ENCODE measurements around the gene NHS.

NHS gene

GRCh38 chrX:17374619-17375366, at the start of gene NHS:
NHS (plus strand) TSS chrX:17375200; CDS start chrX:17375758, 558 bp downstream.
- DNase-seq (ENCODE audit: low spot score): peak; percentile 31

DNA sequence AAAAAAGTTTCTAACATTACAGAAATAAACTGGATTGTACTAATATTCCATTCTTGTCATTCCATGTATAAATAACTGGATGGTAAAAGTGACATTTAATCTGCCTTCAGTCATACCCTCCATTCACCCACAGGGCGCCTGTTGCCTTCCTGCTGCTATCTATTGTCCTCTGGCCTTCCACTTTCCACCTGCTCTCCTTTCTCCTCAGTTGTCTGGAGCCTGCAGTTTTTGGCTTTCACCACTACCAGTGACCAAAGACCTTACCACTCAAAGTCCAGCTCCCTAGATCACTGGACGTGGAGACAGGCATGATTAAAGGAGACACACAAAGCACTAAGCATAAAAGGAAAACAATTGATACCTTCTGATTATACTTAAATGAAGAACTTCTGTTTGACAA, 46.2 kb upstream of the NHS start:
- no peak for DNase-seq (ENCODE audit: low spot score)

DNA sequence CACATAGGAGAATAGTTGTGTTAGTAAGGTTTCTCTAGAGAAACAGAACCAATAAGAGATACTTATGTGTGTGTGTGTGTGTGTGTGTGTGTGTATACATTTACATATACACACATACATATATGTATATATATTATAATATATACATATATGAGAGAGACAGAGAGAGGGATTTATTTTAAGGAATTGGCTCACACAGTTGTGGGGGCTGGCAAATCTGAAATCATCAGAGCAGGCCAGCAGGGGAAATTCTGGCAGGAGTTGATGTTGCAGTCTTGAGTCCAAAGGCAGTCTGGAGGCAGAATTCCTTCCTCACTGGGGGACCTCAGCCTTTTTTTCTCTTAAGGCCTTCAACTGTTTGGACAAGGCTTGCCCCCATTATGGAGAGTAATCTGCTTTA, 38.6 kb upstream of the NHS start:
- DNase-seq (ENCODE audit: low spot score): no peak

DNA sequence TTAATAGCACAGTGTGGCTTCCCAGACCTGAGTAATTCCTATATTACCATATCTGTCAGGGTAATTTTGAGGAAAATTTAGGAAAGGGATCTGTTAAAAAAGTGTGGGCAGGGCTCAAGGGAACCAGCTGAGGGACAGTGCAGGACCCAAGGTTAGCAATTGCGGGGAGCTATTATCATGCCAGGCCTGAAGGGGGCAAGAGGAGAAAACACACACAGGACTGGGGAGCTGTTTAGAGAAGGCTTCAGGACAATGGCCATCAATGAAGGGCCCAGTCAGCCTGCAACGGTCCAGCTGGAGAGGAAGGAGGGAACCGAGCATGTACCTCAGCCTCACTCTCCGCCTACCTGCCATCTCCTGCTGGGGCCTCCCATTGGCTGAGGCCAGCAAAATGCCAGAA, 19.0 kb upstream of the NHS start:
- DNase-seq (ENCODE audit: low spot score): no peak

DNA sequence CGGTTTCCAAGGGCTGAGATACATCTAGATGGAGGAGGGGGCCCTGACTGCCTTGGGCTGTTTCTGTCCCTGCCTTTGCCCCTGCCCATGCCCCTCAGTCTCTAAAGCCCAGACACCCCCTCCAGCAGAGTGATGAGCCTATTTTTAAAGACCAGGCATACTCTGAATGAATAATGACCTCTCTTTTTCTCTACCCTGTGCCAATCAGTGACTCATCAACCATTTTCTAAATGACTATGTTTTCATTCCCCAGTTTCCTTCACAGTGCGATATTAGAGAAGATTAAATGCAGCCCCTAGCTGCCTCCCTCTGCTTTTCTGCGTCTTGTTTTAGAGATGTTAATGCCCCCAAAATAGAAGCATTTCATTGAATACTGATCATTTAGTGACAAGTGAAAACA, 15.5 kb upstream of the NHS start:
- no peak for DNase-seq (ENCODE audit: low spot score)

- peak; percentile 3 for DNase-seq (ENCODE audit: low spot score)
Measured at GRCh38 chrX:17361620-17362019, 13.4 kb upstream of the NHS start.

DNA sequence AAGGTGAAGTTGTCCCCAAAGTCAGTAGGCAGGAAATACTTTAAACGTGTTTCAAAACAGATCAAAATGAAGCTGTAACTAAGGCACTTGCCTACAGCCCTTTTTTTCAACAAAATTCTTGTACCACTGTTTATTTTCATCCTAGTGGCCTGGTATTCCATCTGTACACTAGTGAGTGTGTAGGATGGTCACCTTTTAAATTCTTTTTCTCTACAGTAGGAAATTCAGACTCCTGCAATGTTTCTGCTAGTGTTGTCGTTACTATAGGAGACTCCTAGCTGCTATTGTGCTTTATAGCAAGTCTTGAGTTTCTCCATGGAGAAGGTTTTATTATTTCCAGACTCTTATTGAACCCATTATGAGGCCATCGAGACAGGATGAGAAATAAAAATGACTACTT, 7.0 kb upstream of the NHS start:
- no peak for DNase-seq (ENCODE audit: low spot score)

DNA sequence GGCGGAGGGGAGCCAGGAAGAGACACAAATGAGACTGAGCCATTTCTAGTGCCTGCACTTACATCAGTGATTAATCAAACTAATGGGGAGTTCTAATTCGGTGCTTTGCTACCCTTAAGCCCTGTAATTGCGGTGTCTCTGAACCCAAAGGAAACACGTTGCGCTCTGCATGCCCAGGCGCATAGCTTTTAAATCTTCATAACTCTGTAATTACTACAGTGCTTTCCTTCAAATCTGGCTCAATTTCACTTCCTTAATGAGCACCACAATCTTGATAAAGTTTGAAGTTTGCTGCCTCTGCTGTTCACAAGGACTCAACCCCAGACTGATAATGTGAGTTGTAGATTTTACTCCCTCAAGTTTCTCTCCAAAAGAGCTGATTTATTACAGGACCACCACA, 5.7 kb upstream of the NHS start:
- DNase-seq (ENCODE audit: low spot score): no peak

DNA sequence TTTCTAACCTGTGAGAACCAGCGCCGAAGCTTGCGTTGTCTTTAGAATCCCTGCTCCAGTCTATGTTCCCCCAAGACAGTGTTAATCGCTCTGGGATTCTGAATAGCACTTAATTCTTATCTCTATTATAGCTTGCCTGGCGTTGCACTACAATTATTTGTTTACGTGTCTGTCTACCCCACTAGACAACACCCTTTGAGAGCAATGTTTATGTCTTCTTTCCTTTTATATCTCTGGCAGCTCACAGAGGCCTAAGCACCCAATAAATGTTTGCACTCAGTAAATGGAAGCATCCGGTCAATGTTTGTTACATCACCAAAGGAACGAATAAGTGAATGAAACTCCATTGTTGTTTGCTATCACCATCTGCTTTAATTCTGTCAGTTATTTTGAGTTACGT, 4.8 kb upstream of the NHS start:
- no peak for DNase-seq (ENCODE audit: low spot score)

DNA sequence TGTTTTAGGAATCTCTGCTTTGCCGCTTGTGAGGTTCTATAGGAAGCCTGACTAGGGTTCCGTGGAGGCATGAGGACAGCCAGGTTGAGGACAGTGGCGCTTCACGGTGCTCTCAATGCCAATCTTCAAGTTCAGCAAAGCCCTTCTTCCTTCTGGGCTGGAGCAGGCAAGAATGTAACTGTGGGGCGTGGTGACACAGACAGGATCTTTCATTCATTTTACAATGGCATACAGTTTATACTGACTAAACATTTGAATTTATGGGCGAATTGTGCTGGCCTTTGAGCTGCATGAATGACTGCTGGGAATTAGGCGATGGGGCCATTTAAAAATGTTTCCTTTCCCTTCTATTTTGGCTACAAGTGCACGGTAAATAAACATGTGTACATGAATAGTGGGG, 2.9 kb upstream of the NHS start:
- DNase-seq (ENCODE audit: low spot score): no peak

- DNase-seq (ENCODE audit: low spot score): no peak
Measured at GRCh38 chrX:17373337-17373736, 1.7 kb upstream of the NHS start.

- peak; percentile 1 for DNase-seq (ENCODE audit: low spot score)
Measured at GRCh38 chrX:17375367-17375636, 302 bp downstream of the NHS start.

DNA sequence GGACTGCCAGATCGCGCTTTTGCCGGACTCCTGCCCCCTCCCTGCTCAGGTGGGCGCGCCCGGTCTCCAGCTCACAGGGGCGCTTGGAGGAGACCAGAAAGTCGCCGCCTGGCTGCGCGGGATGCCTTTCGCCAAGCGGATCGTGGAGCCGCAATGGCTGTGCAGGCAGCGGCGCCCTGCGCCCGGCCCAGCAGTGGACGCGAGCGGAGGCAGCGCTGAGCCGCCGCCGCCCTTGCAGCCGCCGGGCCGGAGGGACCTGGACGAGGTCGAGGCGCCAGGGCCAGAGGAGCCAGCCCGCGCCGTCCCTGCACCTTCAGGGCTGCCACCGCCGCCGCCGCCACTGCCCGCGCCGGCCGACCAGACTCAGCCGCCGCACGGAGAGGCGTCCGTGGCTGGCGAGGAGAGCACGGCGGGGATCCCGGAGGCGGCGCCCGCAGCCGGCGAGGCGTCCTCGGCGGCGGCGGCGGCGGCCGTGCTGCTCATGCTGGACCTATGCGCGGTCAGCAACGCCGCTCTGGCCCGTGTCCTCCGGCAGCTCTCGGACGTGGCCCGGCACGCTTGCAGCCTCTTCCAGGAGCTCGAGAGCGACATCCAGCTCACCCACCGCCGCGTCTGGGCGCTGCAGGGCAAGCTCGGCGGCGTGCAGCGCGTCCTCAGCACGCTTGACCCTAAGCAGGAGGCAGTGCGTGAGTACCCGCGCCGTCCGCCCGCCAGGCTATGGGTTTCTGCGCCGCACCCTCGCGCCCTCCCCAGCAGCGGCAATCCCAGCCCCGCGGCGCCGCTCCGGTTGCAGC, 834 bp downstream of the NHS start:
- DNase-seq (ENCODE audit: low spot score): peak; percentile 16

GRCh38 chrX:17376431-17377077, 1.6 kb downstream of the NHS start:
- peak; percentile 1 for DNase-seq (ENCODE audit: low spot score)

- peak; percentile 27 for DNase-seq (ENCODE audit: low spot score)
Measured at GRCh38 chrX:17377091-17377717, 2.2 kb downstream of the NHS start.

GRCh38 chrX:17377795-17378194, 2.8 kb downstream of the NHS start:
- DNase-seq (ENCODE audit: low spot score): peak; percentile 1

- DNase-seq (ENCODE audit: low spot score): no peak
Measured at GRCh38 chrX:17380221-17380620, 5.2 kb downstream of the NHS start.

DNA sequence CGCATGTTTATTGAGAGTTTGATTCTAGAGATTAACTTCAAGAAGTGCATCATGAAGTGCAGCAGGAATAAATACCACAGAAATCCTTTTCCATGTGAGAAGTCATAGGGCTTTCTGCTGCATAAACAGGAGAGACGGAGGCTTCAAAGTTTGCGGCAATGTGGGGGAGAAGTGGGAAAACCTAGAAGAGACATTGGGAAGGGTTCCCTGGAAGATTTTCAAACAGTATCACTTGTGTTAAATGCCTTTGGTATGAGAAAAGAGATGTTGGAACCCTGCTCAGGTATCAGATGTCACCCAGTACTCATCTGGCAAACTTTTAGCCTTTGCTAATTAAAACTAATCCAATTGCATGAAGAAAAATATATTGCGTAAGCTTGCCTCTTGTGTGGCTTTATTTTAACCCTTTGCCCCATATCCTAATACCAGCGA, 15.4 kb downstream of the NHS start:
- DNase-seq (ENCODE audit: low spot score): no peak

- DNase-seq (ENCODE audit: low spot score): no peak
Measured at GRCh38 chrX:17395154-17395553, 20.2 kb downstream of the NHS start.

DNA sequence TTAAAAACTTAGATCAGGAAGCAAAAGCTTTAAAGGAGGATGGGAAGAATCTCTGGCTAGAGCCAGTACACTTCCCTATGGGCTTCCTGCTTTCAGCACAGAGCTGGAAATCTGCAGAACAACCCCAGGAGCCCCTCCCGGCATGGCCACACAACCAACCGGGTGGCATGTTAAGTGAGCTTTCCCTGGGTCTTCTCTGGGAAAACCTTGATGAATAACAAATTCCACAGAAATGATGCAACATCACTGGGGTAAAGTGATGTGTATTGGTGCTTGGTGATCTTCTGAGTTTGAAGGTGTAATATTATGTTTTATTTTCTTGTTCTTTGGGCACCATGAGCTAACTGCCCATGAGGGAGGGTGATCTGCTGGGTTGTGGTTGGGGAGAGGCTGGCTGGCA, 22.1 kb downstream of the NHS start:
- DNase-seq (ENCODE audit: low spot score): no peak

- DNase-seq (ENCODE audit: low spot score): peak; percentile 7
Measured at GRCh38 chrX:17403189-17403691, 28.2 kb downstream of the NHS start.

- DNase-seq (ENCODE audit: low spot score): no peak
Measured at GRCh38 chrX:17403972-17404371, 29.0 kb downstream of the NHS start.

All from cerebellar cortex (tissue), 1 donor.